SU-DHL-6 (cell line): ENCODE results near the gene ATRN.

Source experiments
- H2AFZ ChIP-seq: fragments of 200-600 bp; sonication (generic); 2 replicates; pipeline ENCODE4 v1.6.1; 2014; ENCODE audit warnings: low read depth, mild to moderate bottlenecking, moderate library complexity, mixed read lengths, antibody characterized with exemption, low read length; ENCODE audit not compliant: severe bottlenecking
- H3F3A ChIP-seq: fragments of 200-600 bp; shearing (Covaris generic); 2 replicates; pipeline ENCODE4 v1.6.0; 2016; ENCODE audit warnings: antibody characterized with exemption, mild to moderate bottlenecking; ENCODE audit not compliant: insufficient read depth
- H3K27ac ChIP-seq: fragments of 200-600 bp; sonication (generic); 2 replicates; pipeline ENCODE4 v1.5.1; 2016; ENCODE audit warnings: low read depth, mild to moderate bottlenecking, low read length, moderate library complexity, mixed read lengths
- H3K27me3 ChIP-seq: fragments of 200-600 bp; sonication (generic), shearing (Covaris generic); 2 replicates; pipeline ENCODE4 v1.6.0; 2014; ENCODE audit warnings: mild to moderate bottlenecking, low read length
- H3K36me3 ChIP-seq: fragments of 200-600 bp; sonication (generic); 2 replicates; pipeline ENCODE4 v1.6.1; 2014; ENCODE audit warnings: mild to moderate bottlenecking, low read length, mixed read lengths
- H3K4me2 ChIP-seq: fragments of 300-600, 200-600 bp; shearing (Covaris generic), sonication (generic); 2 replicates; pipeline ENCODE4 v1.6.0; 2014; ENCODE audit warnings: low read length, low read depth, mild to moderate bottlenecking; ENCODE audit not compliant: poor library complexity, severe bottlenecking
- H3K4me3 ChIP-seq: fragments of 200-600 bp; sonication (generic); 2 replicates; pipeline ENCODE4 v1.5.1; 2014; ENCODE audit warnings: antibody characterized with exemption, low read length, mild to moderate bottlenecking, mixed read lengths; ENCODE audit not compliant: insufficient read depth, poor library complexity, severe bottlenecking
- H3K79me2 ChIP-seq: fragments of 200-600 bp; sonication (generic); 2 replicates; pipeline ENCODE4 v1.6.1; 2014; ENCODE audit warnings: mild to moderate bottlenecking, low read length, moderate library complexity; ENCODE audit not compliant: insufficient read depth
- H3K9ac ChIP-seq: fragments of 200-600 bp; sonication (generic); 2 replicates; pipeline ENCODE4 v1.7.0; 2014; ENCODE audit warnings: mild to moderate bottlenecking, low read length
- H3K9me2 ChIP-seq: fragments of 200-600 bp; sonication (generic); replicated peaks from 2 replicates; pipeline ENCODE4 v1.6.1; 2014; ENCODE audit warnings: low read length; ENCODE audit not compliant: insufficient read depth
- H3K9me3 ChIP-seq: fragments of 200-600 bp; sonication (generic); 2 replicates; pipeline ENCODE4 v1.6.1; 2014; ENCODE audit warnings: low read length, mixed read lengths; ENCODE audit not compliant: insufficient read depth
- H4K20me1 ChIP-seq: fragments of 200-600 bp; sonication (generic); 2 replicates; pipeline ENCODE4 v1.6.1; 2014; ENCODE audit warnings: low read depth, mild to moderate bottlenecking, antibody characterized with exemption, low read length, moderate library complexity, mixed read lengths
- CTCF ChIP-seq: fragments of 200-600 bp; sonication (generic); IDR thresholded peaks from one replicate; pipeline ENCODE4 v1.5.1; 2017; ENCODE audit warnings: antibody characterized with exemption, mild to moderate bottlenecking, low read length, moderate library complexity; ENCODE audit not compliant: insufficient read depth, poor library complexity, severe bottlenecking
- EZH2phosphoT487 ChIP-seq: fragments of 200-600 bp; sonication (generic), shearing (Covaris generic); conservative IDR thresholded peaks from 2 replicates; pipeline ENCODE4 v1.6.1; 2018; ENCODE audit warnings: mild to moderate bottlenecking, antibody characterized with exemption, low read length, moderate library complexity, mixed read lengths

The ATRN gene

DNA sequence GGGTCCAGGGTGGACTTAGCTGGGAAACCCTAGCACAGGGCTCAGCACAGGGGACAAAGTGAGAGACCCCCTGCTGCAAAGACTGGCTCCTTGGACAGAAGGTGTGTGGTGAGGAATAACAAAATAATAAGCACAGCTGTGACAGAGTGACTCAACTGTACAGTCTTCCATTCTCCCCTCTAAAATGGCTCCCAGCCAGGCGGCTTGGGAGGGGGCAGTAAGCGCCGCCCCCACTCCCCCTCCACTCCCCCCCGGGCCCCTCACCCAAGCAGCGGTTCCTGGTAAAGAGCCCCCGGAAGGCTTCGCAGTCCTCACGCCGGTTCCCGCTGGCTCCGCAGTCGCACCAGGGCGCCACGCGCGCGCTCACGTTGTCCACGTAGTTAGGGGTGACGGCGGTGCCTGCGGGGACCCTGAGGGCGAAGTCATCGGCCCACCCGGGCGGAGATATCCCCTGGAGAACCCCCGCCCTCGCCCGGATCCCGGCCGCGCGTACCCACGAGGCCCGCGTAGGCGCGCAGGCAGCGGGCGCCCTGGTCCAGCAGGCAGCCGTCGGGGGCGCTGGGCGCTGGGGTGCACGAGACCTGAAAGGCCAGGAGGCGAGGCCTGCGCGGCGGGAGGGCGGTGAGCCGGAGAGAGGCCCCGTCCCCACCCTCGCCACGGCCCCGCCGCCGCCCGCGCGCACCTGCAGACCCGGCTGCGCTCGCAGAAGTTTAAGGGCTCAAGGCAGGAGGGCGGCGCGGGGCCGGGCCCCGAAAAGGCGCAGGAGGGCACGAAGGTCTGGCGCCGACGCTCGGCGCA is 189.6 kb downstream of the ATRN start:
- Histone ChIP-seq H3K9me2 (no peaks in the 10 kb centered on the region), H3K36me3 (no peaks in the 10 kb centered on the region), H3K27me3 (no peaks in the 10 kb centered on the region), H3K4me3 (no peak overlapping the region), H3K27ac (no peak overlapping the region), H4K20me1 (no peaks in the 10 kb centered on the region), H3K9me3 (no peaks in the 10 kb centered on the region), H3F3A (no peaks in the 10 kb centered on the region), H3K79me2 (no peaks in the 10 kb centered on the region), H3K9ac (no peak overlapping the region), H2AFZ (no peak overlapping the region), H3K4me2 (no peak overlapping the region)
- TF ChIP-seq EZH2phosphoT487 (no peak), CTCF (no peak)

DNA sequence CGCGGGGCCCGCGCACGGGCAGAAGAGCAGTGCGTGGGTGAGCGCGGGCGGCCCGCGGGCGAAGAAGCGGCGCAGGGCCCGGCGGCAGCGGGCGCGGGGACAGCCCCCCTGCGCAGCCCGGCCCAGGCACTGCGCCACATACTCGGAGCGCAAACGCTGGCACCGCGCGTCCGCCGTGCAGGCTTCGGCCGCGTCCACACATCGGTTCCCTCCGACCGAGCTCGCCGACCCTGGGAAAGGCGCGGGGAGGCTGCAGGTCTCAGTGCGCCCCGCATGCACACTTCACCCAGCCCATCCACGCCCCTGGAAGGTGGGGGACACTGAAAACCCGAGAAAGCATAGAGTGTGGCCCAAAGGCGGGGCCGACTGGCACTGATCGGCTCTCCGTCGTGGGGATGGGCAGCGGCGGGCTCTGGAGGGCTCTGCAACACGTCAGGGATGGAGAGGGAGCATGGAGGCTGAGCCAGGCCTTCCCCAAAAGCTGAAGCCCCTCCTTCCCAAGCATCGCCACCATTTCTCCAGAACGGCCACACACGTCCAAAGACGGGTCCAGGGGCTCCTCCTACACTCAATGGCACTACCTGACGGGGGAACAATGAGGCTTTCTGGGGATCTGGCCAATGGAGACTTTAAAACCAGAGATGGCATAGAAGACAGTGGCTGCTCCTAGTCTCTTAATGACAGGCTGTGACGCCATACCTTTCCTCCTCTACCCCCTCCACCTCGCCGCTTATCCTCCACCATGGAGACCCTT is 190.4 kb downstream of the ATRN start:
- TF ChIP-seq CTCF (no peak), EZH2phosphoT487 (no peak)
- H3K9me3 ChIP-seq: no peaks in the 10 kb centered on the region
- H3K9me2 ChIP-seq: no peaks in the 10 kb centered on the region
- no peak overlapping the region for H3K4me3 ChIP-seq
- no peaks in the 10 kb centered on the region for H3K36me3 ChIP-seq
- no peaks in the 10 kb centered on the region for H3F3A ChIP-seq
- H2AFZ ChIP-seq: no peak overlapping the region
- H3K4me2 ChIP-seq: no peak overlapping the region
- no peak overlapping the region for H3K27ac ChIP-seq
- no peaks in the 10 kb centered on the region for H3K27me3 ChIP-seq
- no peak overlapping the region for H3K9ac ChIP-seq
- H3K79me2 ChIP-seq: no peaks in the 10 kb centered on the region
- H4K20me1 ChIP-seq: no peaks in the 10 kb centered on the region

GRCh38 chr20:3661814-3662665 is 191.2 kb downstream of the ATRN start:
- Histone ChIP-seq H3K27me3 (no peaks in the 10 kb centered on the region), H3F3A (no peaks in the 10 kb centered on the region), H3K79me2 (no peaks in the 10 kb centered on the region), H3K4me3 (no peak overlapping the region), H3K4me2 (no peak overlapping the region), H3K9ac (no peak overlapping the region), H4K20me1 (no peaks in the 10 kb centered on the region), H3K9me2 (no peaks in the 10 kb centered on the region), H3K36me3 (no peaks in the 10 kb centered on the region), H2AFZ (no peak overlapping the region), H3K27ac (no peak overlapping the region), H3K9me3 (no peaks in the 10 kb centered on the region)
- TF ChIP-seq CTCF (no peak), EZH2phosphoT487 (no peak)
